ENCODE data around the gene TGFB1. TPM values are rescaled to one million over a fixed set of nuclear protein-coding genes. Genes with fewer than 3 reads are reported as not detected.
"Not testable (repeated sequence)": the region's sequence is repeated elsewhere in the genome, so short reads cannot be mapped to it uniquely, and the experiment has no call there.

The TGFB1 gene
- polyA plus RNA-seq, 1 donor (not counting 4 experiments of a cell fraction or from before 2014, with no cell fraction given): 5.8 TPM

GRCh38 chr19:41371541-41371940 is 17.8 kb upstream of the TGFB1 start:
- DNase-seq (ENCODE audit: low read depth, low spot score): no peak
- FAIRE-seq: no peak
- H3K9me1 ChIP-seq (ENCODE audit: control insufficient read depth, extremely low read depth, insufficient read depth, low read length): no peaks in the 10 kb centered on the region
- TF ChIP-seq CTCF (optimal IDR thresholded peaks at IDR 0.05 in 1 of 3, IDR thresholded peaks at IDR 0.05 in 1 of 3, conservative IDR thresholded peaks at IDR 0.05 in 1 of 3; ENCODE audit: extremely low read depth in 1 of 3, insufficient read depth in 2 of 3, low read length in 3 of 3): no peak
- TF ChIP-seq EZH2 (IDR thresholded peaks at IDR 0.05; ENCODE audit: low read length): no peak
- no peak overlapping the region for H3K27ac ChIP-seq (ENCODE audit: control insufficient read depth, insufficient read depth, low read length)
- H3K4me2 ChIP-seq (ENCODE audit: control insufficient read depth, extremely low read depth, insufficient read depth, low read depth, low read length): no peak overlapping the region
- peaks cover 2% of the 10 kb centered on the region for H3K79me2 ChIP-seq (ENCODE audit: control insufficient read depth, insufficient read depth, low read length)
- no peaks in the 10 kb centered on the region for H3K36me3 ChIP-seq (ENCODE audit: control insufficient read depth in 2 of 2, extremely low read depth in 1 of 2, insufficient read depth in 2 of 2, low read length in 2 of 2)
- H2AFZ ChIP-seq (ENCODE audit: control insufficient read depth, low read length): no peak overlapping the region
- H3K4me3 ChIP-seq (ENCODE audit: control insufficient read depth in 2 of 3, extremely low read depth in 1 of 3, insufficient read depth in 2 of 3, low read depth in 1 of 3, low read length in 3 of 3): no peak overlapping the region
- peaks cover 18% of the 10 kb centered on the region for H3K4me1 ChIP-seq (ENCODE audit: control insufficient read depth, extremely low read depth, insufficient read depth, low read length)
- no peaks in the 10 kb centered on the region for H3K9me3 ChIP-seq (ENCODE audit: control insufficient read depth, low read depth, low read length)
- H4K20me1 ChIP-seq (ENCODE audit: control insufficient read depth, extremely low read depth, insufficient read depth, low read length): no peaks in the 10 kb centered on the region
- H3K27me3 ChIP-seq (ENCODE audit: control insufficient read depth, extremely low read depth, insufficient read depth, low read length): no peaks in the 10 kb centered on the region
- dilution Hi-C loops (cut with MboI; ENCODE audit: extremely low pct_ligation_motif_present, low sequenced_read_pairs): no loop called here
- no peak overlapping the region for H3K9ac ChIP-seq (ENCODE audit: control insufficient read depth, extremely low read depth, insufficient read depth, low read length)

GRCh38 chr19:41371119-41371518 is 17.4 kb upstream of the TGFB1 start:
- H3K27me3 ChIP-seq (ENCODE audit: control insufficient read depth, extremely low read depth, insufficient read depth, low read length); H3K9me1 ChIP-seq (ENCODE audit: control insufficient read depth, extremely low read depth, insufficient read depth, low read length); H3K4me2 ChIP-seq (ENCODE audit: control insufficient read depth, extremely low read depth, insufficient read depth, low read depth, low read length); DNase-seq (ENCODE audit: low read depth, low spot score); H3K36me3 ChIP-seq (ENCODE audit: control insufficient read depth in 2 of 2, extremely low read depth in 1 of 2, insufficient read depth in 2 of 2, low read length in 2 of 2); H3K9me3 ChIP-seq (ENCODE audit: control insufficient read depth, low read depth, low read length); FAIRE-seq; H3K27ac ChIP-seq (ENCODE audit: control insufficient read depth, insufficient read depth, low read length); H3K79me2 ChIP-seq (ENCODE audit: control insufficient read depth, insufficient read depth, low read length); H4K20me1 ChIP-seq (ENCODE audit: control insufficient read depth, extremely low read depth, insufficient read depth, low read length); dilution Hi-C loops (cut with MboI; ENCODE audit: extremely low pct_ligation_motif_present, low sequenced_read_pairs); H3K9ac ChIP-seq (ENCODE audit: control insufficient read depth, extremely low read depth, insufficient read depth, low read length); H2AFZ ChIP-seq (ENCODE audit: control insufficient read depth, low read length); H3K4me3 ChIP-seq (ENCODE audit: control insufficient read depth in 2 of 3, extremely low read depth in 1 of 3, insufficient read depth in 2 of 3, low read depth in 1 of 3, low read length in 3 of 3): not testable (repeated sequence)
- peaks cover 14% of the 10 kb centered on the region for H3K4me1 ChIP-seq (ENCODE audit: control insufficient read depth, extremely low read depth, insufficient read depth, low read length)

DNA sequence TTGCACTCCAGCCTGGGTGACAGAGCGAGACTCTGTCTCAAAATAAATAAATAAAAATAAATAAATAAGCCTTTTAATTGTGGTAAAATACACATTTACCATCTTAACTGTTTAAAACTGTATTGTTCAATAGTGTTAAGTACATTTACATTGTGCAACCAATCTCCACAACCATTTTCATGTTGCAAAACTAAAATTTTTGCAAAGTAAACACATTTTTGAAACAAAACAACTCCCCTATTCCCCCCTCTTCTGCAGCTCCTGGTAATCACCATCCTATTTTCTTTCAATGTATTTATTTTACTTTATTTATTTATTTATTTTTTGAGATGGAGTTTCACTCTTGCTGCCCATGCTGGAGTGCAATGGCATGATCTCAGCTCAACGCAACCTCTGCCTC is 16.0 kb upstream of the TGFB1 start:
- H3K79me2 ChIP-seq (ENCODE audit: control insufficient read depth, insufficient read depth, low read length): peaks cover 8% of the 10 kb centered on the region
- no peak overlapping the region for H3K4me3 ChIP-seq (ENCODE audit: control insufficient read depth in 2 of 3, extremely low read depth in 1 of 3, insufficient read depth in 2 of 3, low read depth in 1 of 3, low read length in 3 of 3)
- no peaks in the 10 kb centered on the region for H3K9me1 ChIP-seq (ENCODE audit: control insufficient read depth, extremely low read depth, insufficient read depth, low read length)
- no peak overlapping the region for H3K9ac ChIP-seq (ENCODE audit: control insufficient read depth, extremely low read depth, insufficient read depth, low read length)
- peaks cover 11% of the 10 kb centered on the region for H3K4me1 ChIP-seq (ENCODE audit: control insufficient read depth, extremely low read depth, insufficient read depth, low read length)
- TF ChIP-seq EZH2 (IDR thresholded peaks at IDR 0.05; ENCODE audit: low read length) (no peak), CTCF (optimal IDR thresholded peaks at IDR 0.05 in 1 of 3, IDR thresholded peaks at IDR 0.05 in 1 of 3, conservative IDR thresholded peaks at IDR 0.05 in 1 of 3; ENCODE audit: extremely low read depth in 1 of 3, insufficient read depth in 2 of 3, low read length in 3 of 3) (no peak)
- H2AFZ ChIP-seq (ENCODE audit: control insufficient read depth, low read length): no peak overlapping the region
- no peak overlapping the region for H3K27ac ChIP-seq (ENCODE audit: control insufficient read depth, insufficient read depth, low read length)
- no peaks in the 10 kb centered on the region for H3K36me3 ChIP-seq (ENCODE audit: control insufficient read depth in 2 of 2, extremely low read depth in 1 of 2, insufficient read depth in 2 of 2, low read length in 2 of 2)
- FAIRE-seq (no peak), DNase-seq (ENCODE audit: low read depth, low spot score) (no peak)
- no peaks in the 10 kb centered on the region for H3K27me3 ChIP-seq (ENCODE audit: control insufficient read depth, extremely low read depth, insufficient read depth, low read length)
- H3K9me3 ChIP-seq (ENCODE audit: control insufficient read depth, low read depth, low read length): no peaks in the 10 kb centered on the region
- no peak overlapping the region for H3K4me2 ChIP-seq (ENCODE audit: control insufficient read depth, extremely low read depth, insufficient read depth, low read depth, low read length)
- dilution Hi-C loops (cut with MboI; ENCODE audit: extremely low pct_ligation_motif_present, low sequenced_read_pairs): no loop called here
- no peaks in the 10 kb centered on the region for H4K20me1 ChIP-seq (ENCODE audit: control insufficient read depth, extremely low read depth, insufficient read depth, low read length)
